ENCODE data around the gene ELOB.

The ELOB gene

GRCh38 chr16:2777231-2777902 is at the start of gene ELOB:
Gene ELOB (minus strand): TSS chr16:2777280. CDS start chr16:2777239, 41 bp downstream.
- DNase-seq, result peak; percentile 75 to 86

GRCh38 chr16:2825906-2826305 is 48.8 kb upstream of the ELOB start:
- no peak for DNase-seq

- DNase-seq, result no peak
Observed at GRCh38 chr16:2825049-2825742, 48.1 kb upstream of the ELOB start.

GRCh38 chr16:2824626-2825025 is 47.5 kb upstream of the ELOB start:
- DNase-seq, result no peak

GRCh38 chr16:2822496-2822895 is 45.4 kb upstream of the ELOB start:
- DNase-seq, result no peak

GRCh38 chr16:2822158-2822495 is 45.0 kb upstream of the ELOB start:
- no peak for DNase-seq

- no peak for DNase-seq
Observed at GRCh38 chr16:2821487-2822157, 44.5 kb upstream of the ELOB start.

- DNase-seq, result no peak
Observed at GRCh38 chr16:2820836-2821486, 43.9 kb upstream of the ELOB start.

GRCh38 chr16:2819939-2820835 is 43.1 kb upstream of the ELOB start:
- DNase-seq, result no peak

- DNase-seq, result no peak
Observed at GRCh38 chr16:2819179-2819938, 42.3 kb upstream of the ELOB start.

GRCh38 chr16:2818272-2818876 is 41.3 kb upstream of the ELOB start:
- no peak for DNase-seq

GRCh38 chr16:2817340-2818271 is 40.5 kb upstream of the ELOB start:
- DNase-seq, result no peak

- no peak for DNase-seq
Observed at GRCh38 chr16:2816751-2817339, 39.8 kb upstream of the ELOB start, which contains the start of gene PRSS21. Gene PRSS21 (plus strand): TSS chr16:2817237. CDS start chr16:2817269, 32 bp downstream.

- DNase-seq, result no peak
Observed at GRCh38 chr16:2815299-2815771, 38.3 kb upstream of the ELOB start.

- no peak for DNase-seq
Observed at GRCh38 chr16:2814551-2815298, 37.6 kb upstream of the ELOB start.

- DNase-seq, result no peak
Observed at GRCh38 chr16:2813771-2814221, 36.7 kb upstream of the ELOB start.

GRCh38 chr16:2811703-2812471 is 34.8 kb upstream of the ELOB start:
- no peak for DNase-seq

- no peak for DNase-seq
Observed at GRCh38 chr16:2810651-2811050, 33.6 kb upstream of the ELOB start.
